H9 (cell line): ENCODE data around the gene LEPROT. TPM values are rescaled to one million over a fixed set of nuclear protein-coding genes. Genes with fewer than 3 reads are reported as not detected.

ENCODE experiments used
- DNase-seq: peaks from one replicate; pipeline ENCODE4 v3.0.0-alpha.2; 2017
- H2AFZ ChIP-seq: one replicate; pipeline ENCODE4 v1.6.1; 2013; ENCODE audit warnings: mild to moderate bottlenecking, low read length, control low read depth, moderate library complexity
- H2AK5ac ChIP-seq: 2 replicates; pipeline ENCODE4 v1.6.1; 2013; ENCODE audit warnings: low read length, control low read depth, mixed read lengths; ENCODE audit not compliant: insufficient read length
- H2BK120ac ChIP-seq: one replicate; pipeline ENCODE4 v1.6.1; 2013; ENCODE audit warnings: low read depth, mild to moderate bottlenecking, low read length, control low read depth, inconsistent platforms; ENCODE audit not compliant: poor library complexity, severe bottlenecking
- H2BK12ac ChIP-seq: 2 replicates; pipeline ENCODE4 v1.6.1; 2013; ENCODE audit warnings: low read length, control low read depth, mixed read lengths, low read depth; ENCODE audit not compliant: insufficient read length
- H2BK15ac ChIP-seq: 2 replicates; pipeline ENCODE4 v1.6.1; 2013; ENCODE audit warnings: low read depth, low read length, control low read depth
- H2BK20ac ChIP-seq: one replicate; pipeline ENCODE4 v1.6.1; 2013; ENCODE audit warnings: low read depth, mild to moderate bottlenecking, low read length, control low read depth, inconsistent platforms; ENCODE audit not compliant: poor library complexity, severe bottlenecking
- H2BK5ac ChIP-seq: 2 replicates; pipeline ENCODE4 v1.6.1; 2013; ENCODE audit warnings: low read length, control low read depth, mixed read lengths; ENCODE audit not compliant: insufficient read length
- H3K14ac ChIP-seq: 2 replicates; pipeline ENCODE4 v1.6.1; 2013; ENCODE audit warnings: low read length, control low read depth; ENCODE audit not compliant: insufficient read depth
- H3K18ac ChIP-seq: 2 replicates; pipeline ENCODE4 v1.6.1; 2013; ENCODE audit warnings: low read depth, mild to moderate bottlenecking, mixed read lengths, low read length, control low read depth; ENCODE audit not compliant: insufficient read length
- H3K23ac ChIP-seq: 2 replicates; pipeline ENCODE4 v1.6.1; 2013; ENCODE audit warnings: low read length, control low read depth, mixed read lengths, low read depth; ENCODE audit not compliant: insufficient read length
- H3K23me2 ChIP-seq: 2 replicates; pipeline ENCODE4 v1.6.1; 2013; ENCODE audit warnings: low read depth, mild to moderate bottlenecking, mixed read lengths, low read length, control low read depth; ENCODE audit not compliant: insufficient read length, poor library complexity, severe bottlenecking
- H3K27ac ChIP-seq: 2 replicates; pipeline ENCODE4 v1.5.1; 2013; ENCODE audit warnings: low read length, control low read depth, mixed read lengths, low read depth; ENCODE audit not compliant: insufficient read length
- H3K27me3 ChIP-seq: 2 replicates; pipeline ENCODE4 v1.6.1; 2013; ENCODE audit warnings: low read length, control low read depth, inconsistent platforms; ENCODE audit not compliant: insufficient read depth
- H3K4ac ChIP-seq: 2 replicates; pipeline ENCODE4 v1.6.1; 2013; ENCODE audit warnings: low read depth, mild to moderate bottlenecking, control low read depth, inconsistent platforms, low read length, moderate library complexity
- H3K4me1 ChIP-seq: 2 replicates; pipeline ENCODE4 v1.6.1; 2013; ENCODE audit warnings: low read length, control low read depth, inconsistent platforms; ENCODE audit not compliant: insufficient read depth
- H3K4me2 ChIP-seq: 2 replicates; pipeline ENCODE4 v1.6.1; 2013; ENCODE audit warnings: low read length, control low read depth, mixed read lengths; ENCODE audit not compliant: insufficient read length, insufficient read depth
- H3K56ac ChIP-seq: 2 replicates; pipeline ENCODE4 v1.6.1; 2013; ENCODE audit warnings: low read depth, mild to moderate bottlenecking, mixed read lengths, low read length, control low read depth; ENCODE audit not compliant: insufficient read length
- H3K79me1 ChIP-seq: 2 replicates; pipeline ENCODE4 v1.6.1; 2013; ENCODE audit warnings: low read depth, mild to moderate bottlenecking, moderate library complexity, low read length, control low read depth, inconsistent platforms; ENCODE audit not compliant: insufficient read depth, poor library complexity, severe bottlenecking
- H3K79me2 ChIP-seq: 2 replicates; pipeline ENCODE4 v1.6.1; 2013; ENCODE audit warnings: low read length, control low read depth, inconsistent platforms; ENCODE audit not compliant: insufficient read depth
- H3K9ac ChIP-seq: 2 replicates; pipeline ENCODE4 v1.6.1; 2013; ENCODE audit warnings: low read length, control low read depth, mixed read lengths; ENCODE audit not compliant: insufficient read length; ENCODE audit errors: extremely low read depth
- H3K9me3 ChIP-seq: one replicate; pipeline ENCODE4 v1.6.1; 2013; ENCODE audit warnings: low read depth, low read length, inconsistent platforms; ENCODE audit not compliant: control insufficient read depth
- H3T11ph ChIP-seq: one replicate; pipeline ENCODE4 v1.6.1; 2013; ENCODE audit warnings: mild to moderate bottlenecking, low read length, control low read depth, inconsistent platforms
- H4K20me1 ChIP-seq: one replicate; pipeline ENCODE4 v1.6.1; 2013; ENCODE audit not compliant: control insufficient read depth, insufficient read length, insufficient read depth
- H4K5ac ChIP-seq: 2 replicates; pipeline ENCODE4 v1.6.1; 2013; ENCODE audit warnings: low read depth, mild to moderate bottlenecking, mixed read lengths, low read length, control low read depth; ENCODE audit not compliant: insufficient read length
- H4K8ac ChIP-seq: replicated peaks from 2 replicates; pipeline ENCODE4 v1.6.1; 2013; ENCODE audit warnings: low read length, control low read depth, mixed read lengths, low read depth; ENCODE audit not compliant: insufficient read length
- H4K91ac ChIP-seq: 2 replicates; pipeline ENCODE4 v1.6.1; 2013; ENCODE audit warnings: low read depth, mild to moderate bottlenecking, moderate library complexity, mixed read lengths, low read length, control low read depth; ENCODE audit not compliant: insufficient read length
- H3K27ac Mint-ChIP-seq, 3 experiments: 2 replicates in 2 of 3; 3 replicates in 1 of 3; pipeline ENCODE4 v1.8.0; 2020 to 2021; ENCODE audit warnings: mixed read lengths in 3 of 3, mild to moderate bottlenecking in 1 of 3, moderate library complexity in 1 of 3
- H3K27me3 Mint-ChIP-seq: 2 replicates; pipeline ENCODE4 v1.8.0; 2021; ENCODE audit warnings: low read depth, mild to moderate bottlenecking, moderate library complexity, mixed read lengths
- H3K36me3 Mint-ChIP-seq, 3 experiments: 2 replicates in 2 of 3; 3 replicates in 1 of 3; pipeline ENCODE4 v1.8.0; 2020 to 2021; ENCODE audit warnings: low read depth in 3 of 3, mixed read lengths in 3 of 3; ENCODE audit not compliant: insufficient read depth in 1 of 3
- H3K4me1 Mint-ChIP-seq, 2 experiments: 2 replicates each; pipeline ENCODE4 v1.8.0; 2020; ENCODE audit warnings: mixed read lengths in 2 of 2
- H3K4me3 Mint-ChIP-seq, 2 experiments: 2 replicates in 1 of 2; 3 replicates in 1 of 2; pipeline ENCODE4 v1.8.0; 2020 to 2021; ENCODE audit warnings: mild to moderate bottlenecking in 2 of 2, mixed read lengths in 2 of 2, moderate library complexity in 1 of 2
- H3K9me3 Mint-ChIP-seq, 2 experiments: 2 replicates in 1 of 2; 3 replicates in 1 of 2; pipeline ENCODE4 v1.8.0; 2020; ENCODE audit warnings: mild to moderate bottlenecking in 2 of 2, mixed read lengths in 2 of 2, moderate library complexity in 1 of 2
- WGBS: extraction: QIAGEN DNeasy Blood & Tissue Kit; methylation state at CpG from one replicate; pipeline ENCODE4 v1.1.7; 2013; ENCODE audit warnings: missing lambda C conversion rate, low lambda C conversion rate, mixed read lengths; ENCODE audit not compliant: insufficient read length; ENCODE audit errors: extremely low coverage; 5-methylcytosine and 5-hydroxymethylcytosine counted together
- total RNA-seq: library from RNA; stranded (reverse); gene quantifications from 2 replicates; pipeline ENCODE4 v1.2.1, GENCODE V29; 2021
- TF ChIP-seq, protein P1 (sequence below): fragments of 200-600 bp; sonication (generic); conservative IDR thresholded peaks from 3 replicates; pipeline ENCODE4 v1.8.0; 2021; ENCODE audit warnings: antibody characterized with exemption, mild to moderate bottlenecking

LEPROT gene
- total RNA-seq, 1 experiment from 2014 or later = 32.6 TPM

- Histone ChIP-seq H3K9me3 (no peaks in the 10 kb centered on the region), H4K91ac (no peak overlapping the region), H4K8ac (no peak overlapping the region), H3K23me2 (no peaks in the 10 kb centered on the region), H3K9ac (no peak overlapping the region), H2AFZ (no peak overlapping the region), H3K27me3 (no peaks in the 10 kb centered on the region), H3K4me2 (no peak overlapping the region), H2BK5ac (no peak overlapping the region), H4K20me1 (no peaks in the 10 kb centered on the region), H3K4ac (no peak overlapping the region), H2BK20ac (no peak overlapping the region), H3K27ac (no peak overlapping the region), H3K79me1 (no peaks in the 10 kb centered on the region), H2BK120ac (no peak overlapping the region), H3K4me1 (no peaks in the 10 kb centered on the region), H3K18ac (no peak overlapping the region), H3K23ac (no peak overlapping the region), H3T11ph (no peak overlapping the region), H2BK15ac (no peak overlapping the region), H4K5ac (no peak overlapping the region), H2AK5ac (no peak overlapping the region), H2BK12ac (no peak overlapping the region), H3K14ac (no peak overlapping the region), H3K56ac (no peak overlapping the region), H3K79me2 (no peaks in the 10 kb centered on the region)
- no peak overlapping the region for H3K4me3 Mint-ChIP-seq
- no peak for DNase-seq
- WGBS = no CpG with 5 or more reads among the region's 1 CpG
- H3K9me3 Mint-ChIP-seq = no peaks in the 10 kb centered on the region
- TF ChIP-seq, protein P1, sequence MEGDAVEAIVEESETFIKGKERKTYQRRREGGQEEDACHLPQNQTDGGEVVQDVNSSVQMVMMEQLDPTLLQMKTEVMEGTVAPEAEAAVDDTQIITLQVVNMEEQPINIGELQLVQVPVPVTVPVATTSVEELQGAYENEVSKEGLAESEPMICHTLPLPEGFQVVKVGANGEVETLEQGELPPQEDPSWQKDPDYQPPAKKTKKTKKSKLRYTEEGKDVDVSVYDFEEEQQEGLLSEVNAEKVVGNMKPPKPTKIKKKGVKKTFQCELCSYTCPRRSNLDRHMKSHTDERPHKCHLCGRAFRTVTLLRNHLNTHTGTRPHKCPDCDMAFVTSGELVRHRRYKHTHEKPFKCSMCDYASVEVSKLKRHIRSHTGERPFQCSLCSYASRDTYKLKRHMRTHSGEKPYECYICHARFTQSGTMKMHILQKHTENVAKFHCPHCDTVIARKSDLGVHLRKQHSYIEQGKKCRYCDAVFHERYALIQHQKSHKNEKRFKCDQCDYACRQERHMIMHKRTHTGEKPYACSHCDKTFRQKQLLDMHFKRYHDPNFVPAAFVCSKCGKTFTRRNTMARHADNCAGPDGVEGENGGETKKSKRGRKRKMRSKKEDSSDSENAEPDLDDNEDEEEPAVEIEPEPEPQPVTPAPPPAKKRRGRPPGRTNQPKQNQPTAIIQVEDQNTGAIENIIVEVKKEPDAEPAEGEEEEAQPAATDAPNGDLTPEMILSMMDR = no peak
- H3K4me1 Mint-ChIP-seq = peaks cover 9 to 12% of the 10 kb centered on the region in 2 experiments
- no peaks in the 10 kb centered on the region for H3K27me3 Mint-ChIP-seq
- no peaks in the 10 kb centered on the region for H3K36me3 Mint-ChIP-seq
- H3K27ac Mint-ChIP-seq = no peak overlapping the region
Measured at GRCh38 chr1:65393928-65394327, 26.5 kb upstream of the LEPROT start.
